Measurements from ENCODE around the gene NNT. TPM values are rescaled to one million over a fixed set of nuclear protein-coding genes. Genes with fewer than 3 reads are reported as not detected.
"Not testable (repeated sequence)": the region's sequence is repeated elsewhere in the genome, so short reads cannot be mapped to it uniquely, and the experiment has no call there.

NNT gene
- total and polyA plus RNA-seq, 2 of the 8 experiments (the other 6 are each of a cell fraction or from before 2014, with no cell fraction given), result 11.0 to 22.2 TPM

DNA sequence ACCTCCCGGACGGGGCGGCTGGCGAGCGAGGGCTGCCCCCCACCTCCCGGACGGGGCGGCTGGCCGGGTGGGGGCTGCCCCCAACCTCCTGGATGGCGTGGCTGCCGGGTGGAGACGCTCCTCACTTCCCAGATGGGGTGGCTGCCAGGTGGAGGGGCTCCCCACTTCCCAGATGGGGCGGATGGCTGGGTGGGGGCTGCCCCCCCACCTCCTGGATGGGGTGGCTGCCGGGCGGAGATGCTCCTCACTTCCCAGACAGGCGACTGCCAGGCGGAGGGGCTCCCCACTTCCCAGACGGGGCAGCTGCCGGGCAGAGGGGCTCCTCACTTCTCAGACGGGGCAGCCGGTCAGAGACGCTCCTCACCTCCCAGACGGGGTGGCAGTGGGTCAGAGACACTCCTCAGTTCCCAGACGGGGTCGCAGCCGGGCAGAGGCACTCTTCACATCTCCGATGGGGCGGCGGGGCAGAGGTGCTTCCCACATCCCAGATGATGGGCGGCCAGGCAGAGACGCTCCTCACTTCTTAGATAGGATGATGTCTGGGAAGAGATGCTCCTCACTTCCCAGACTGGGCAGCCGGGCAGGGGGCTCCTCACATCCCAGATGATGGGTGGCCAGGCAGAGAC, 143.1 kb downstream of the NNT start:
- H3K79me2 ChIP-seq (ENCODE audit: control insufficient read depth in 1 of 2, insufficient read depth in 2 of 2, low read length in 2 of 2); DNase-seq (ENCODE audit: low read depth in 1 of 2, low spot score in 2 of 2); H3K4me3 ChIP-seq (ENCODE audit: extremely low read depth in 1 of 4, insufficient read depth in 2 of 4, low read depth in 3 of 4, low read length in 4 of 4); H3K4me2 ChIP-seq (ENCODE audit: insufficient read depth in 1 of 2, low read depth in 2 of 2, low read length in 2 of 2); H2BK20ac ChIP-seq (ENCODE audit: low read length); H3K14ac ChIP-seq (ENCODE audit: insufficient read length); H2BK120ac ChIP-seq (replicated peaks; ENCODE audit: low read depth, low read length); H3K56ac ChIP-seq (replicated peaks; ENCODE audit: insufficient read length, low read depth, low read length); H3K4me1 ChIP-seq (replicated peaks in 1 of 4; ENCODE audit: control insufficient read depth in 3 of 4, insufficient read depth in 4 of 4, low read length in 3 of 4); H4K20me1 ChIP-seq (replicated peaks in 1 of 2; ENCODE audit: control insufficient read depth in 1 of 2, insufficient read depth in 2 of 2, low read length in 2 of 2); H3K36me3 ChIP-seq (ENCODE audit: control insufficient read depth in 2 of 4, insufficient read depth in 4 of 4, low read length in 3 of 4); H3K79me1 ChIP-seq (ENCODE audit: low read depth, low read length); H3K4ac ChIP-seq (replicated peaks; ENCODE audit: insufficient read length, low read depth, low read length); FAIRE-seq; H3K9ac ChIP-seq (replicated peaks in 1 of 4; ENCODE audit: extremely low read depth in 1 of 4, low read depth in 3 of 4, low read length in 3 of 4); H3K27me3 ChIP-seq (replicated peaks in 1 of 4; ENCODE audit: control insufficient read depth in 3 of 4, extremely low read depth in 1 of 4, insufficient read depth in 3 of 4, low read length in 3 of 4); H2AK5ac ChIP-seq (ENCODE audit: low read depth, low read length); H4K5ac ChIP-seq (ENCODE audit: insufficient read length, low read depth, low read length); H2BK15ac ChIP-seq (ENCODE audit: low read length); H4K8ac ChIP-seq (ENCODE audit: extremely low read depth, insufficient read depth, low read length); H4K91ac ChIP-seq (replicated peaks; ENCODE audit: insufficient read length, low read length); H3K27ac ChIP-seq (ENCODE audit: low read depth, low read length); H3K23ac ChIP-seq (ENCODE audit: insufficient read length); CTCF ChIA-PET (ENCODE audit: partially characterized antibody); H2BK5ac ChIP-seq (ENCODE audit: low read depth, low read length); POLR2A ChIA-PET (ENCODE audit: partially characterized antibody); H2BK12ac ChIP-seq (ENCODE audit: low read depth, low read length); H3K23me2 ChIP-seq (ENCODE audit: low read depth, low read length); H2AFZ ChIP-seq (ENCODE audit: low read length); H3K18ac ChIP-seq (ENCODE audit: extremely low read depth, low read length): not testable (repeated sequence)
- H3K9me3 ChIP-seq (ENCODE audit: insufficient read depth in 2 of 2, low read depth in 1 of 2, low read length in 1 of 2), result peaks cover 0 to 16% of the 10 kb centered on the region in 2 experiments; a peak in 3 of 4 replicates
- 92% methylated on average over 11 of the region's 32 CpGs; no CpG with 5 or more reads in 1 of the 2 experiments for WGBS, 2 experiments (ENCODE audit: extremely low coverage in 1 of 2, insufficient coverage in 1 of 2, insufficient read length in 1 of 2, insufficient replicate concordance in 2 of 2, low coverage in 1 of 2, low lambda C conversion rate in 2 of 2, missing lambda C conversion rate in 1 of 2)
